ENCODE results near the gene CYB5RL.
"Not testable (repeated sequence)": the region's sequence is repeated elsewhere in the genome, so short reads cannot be mapped to it uniquely, and the experiment has no call there.

Gene CYB5RL

GRCh38 chr1:54225378-54225777, 25.5 kb upstream of the CYB5RL start:
- no peak for DNase-seq

DNA sequence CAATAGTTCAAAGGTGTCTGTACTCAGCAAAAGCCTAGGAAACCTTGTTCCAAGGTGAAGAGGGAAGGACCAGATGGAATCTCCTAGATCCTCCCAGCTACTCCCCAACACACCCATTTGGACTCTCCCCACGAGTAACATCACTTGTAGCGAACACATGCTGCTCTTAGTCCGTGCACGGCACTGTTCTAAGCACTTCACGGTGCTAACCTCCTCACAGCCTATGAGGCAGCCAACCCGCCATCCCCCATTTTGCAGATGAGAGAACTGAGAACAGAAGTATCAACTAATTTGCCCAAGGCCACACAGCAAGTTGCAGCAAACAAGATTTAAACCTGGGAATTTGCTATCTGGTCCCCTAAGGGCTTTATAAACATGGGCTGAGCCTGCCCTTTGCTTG, 24.4 kb upstream of the CYB5RL start:
- DNase-seq = no peak

GRCh38 chr1:54223441-54224202, 23.8 kb upstream of the CYB5RL start:
- DNase-seq = no peak

- DNase-seq = no peak
Measured at GRCh38 chr1:54222711-54223110, 22.9 kb upstream of the CYB5RL start.

GRCh38 chr1:54221867-54222484, 22.1 kb upstream of the CYB5RL start:
- no peak for DNase-seq

- no peak for DNase-seq
Measured at GRCh38 chr1:54221113-54221834, 21.4 kb upstream of the CYB5RL start.

- DNase-seq = no peak
Measured at GRCh38 chr1:54220004-54220811, 20.4 kb upstream of the CYB5RL start.

DNA sequence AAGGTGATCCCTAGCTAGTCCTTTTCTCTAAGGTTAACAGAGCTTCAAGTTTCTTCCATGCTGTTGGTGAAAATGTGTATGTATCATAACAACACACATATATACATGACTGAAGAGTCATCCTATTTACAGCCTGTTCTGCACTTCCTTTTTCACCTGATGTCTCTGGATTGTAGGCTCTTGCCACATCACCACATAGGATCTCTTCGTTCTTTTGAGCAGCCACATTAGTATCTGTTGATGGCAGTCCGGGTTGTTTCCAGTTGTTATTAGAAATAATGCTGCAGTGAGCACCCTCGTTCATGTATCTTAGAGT, 19.8 kb upstream of the CYB5RL start:
- DNase-seq = no peak

DNA sequence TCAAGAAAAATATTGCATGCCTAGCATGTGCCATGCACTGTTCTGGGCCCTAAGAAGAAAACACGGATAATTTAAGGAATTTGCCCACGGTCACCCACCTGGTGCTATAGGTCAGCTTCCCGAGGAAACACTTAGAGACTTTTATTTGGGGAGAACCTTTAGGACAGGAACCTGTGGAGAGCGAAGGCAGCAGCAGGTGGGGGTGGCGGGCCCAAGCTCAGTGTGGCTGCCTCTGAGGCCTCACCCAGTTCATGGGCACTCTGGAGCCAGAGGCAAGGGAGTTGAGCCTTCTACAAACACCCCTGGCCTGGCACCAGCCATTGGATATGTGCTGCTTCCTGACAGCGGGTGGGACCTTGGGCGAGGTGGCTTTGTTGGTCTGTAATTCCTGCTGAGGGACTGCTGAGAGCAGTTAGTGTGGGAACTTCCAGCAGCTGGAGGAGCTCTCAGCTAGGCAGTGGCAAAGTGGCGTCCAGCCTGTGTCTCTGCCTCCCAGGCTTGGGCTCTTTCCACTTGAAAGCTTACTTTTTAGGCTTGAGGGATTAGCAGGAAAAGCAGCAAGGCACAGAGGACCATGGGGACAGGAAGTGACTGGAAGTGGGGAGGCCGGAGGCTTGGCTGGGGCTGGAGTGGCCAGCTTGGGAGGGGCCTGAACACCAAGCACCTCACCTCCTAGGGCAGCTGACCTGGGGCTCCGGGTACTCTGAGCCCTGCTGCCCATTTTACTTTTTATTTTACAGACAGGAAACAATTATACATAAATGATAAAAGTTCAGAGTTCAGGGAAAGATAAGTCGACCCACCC, 19.3 kb upstream of the CYB5RL start:
- DNase-seq = no peak

GRCh38 chr1:54215523-54215922, 15.7 kb upstream of the CYB5RL start:
- DNase-seq = no peak

DNA sequence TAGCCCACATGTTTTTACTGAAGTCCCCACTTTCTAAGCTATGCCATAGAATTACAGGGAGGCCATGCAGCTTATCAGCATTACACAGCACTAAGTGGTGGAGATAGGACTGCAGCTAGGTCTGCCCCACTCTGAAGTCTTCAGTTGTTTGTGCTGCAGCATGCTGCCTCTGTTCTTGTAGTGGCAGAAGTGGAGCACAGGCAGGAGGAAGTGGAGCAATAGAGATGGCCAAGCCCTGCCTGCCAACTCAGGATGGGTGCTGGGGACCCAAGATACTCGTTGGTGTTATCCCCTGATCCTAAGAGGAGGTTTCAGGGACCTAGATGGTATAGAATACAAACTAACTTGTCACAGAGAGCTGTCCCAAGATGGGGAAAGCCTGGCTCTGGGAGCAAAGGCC, 13.0 kb upstream of the CYB5RL start:
- DNase-seq = no peak

- not testable (repeated sequence) for DNase-seq
Measured at GRCh38 chr1:54207896-54208295, 8.1 kb upstream of the CYB5RL start.

DNA sequence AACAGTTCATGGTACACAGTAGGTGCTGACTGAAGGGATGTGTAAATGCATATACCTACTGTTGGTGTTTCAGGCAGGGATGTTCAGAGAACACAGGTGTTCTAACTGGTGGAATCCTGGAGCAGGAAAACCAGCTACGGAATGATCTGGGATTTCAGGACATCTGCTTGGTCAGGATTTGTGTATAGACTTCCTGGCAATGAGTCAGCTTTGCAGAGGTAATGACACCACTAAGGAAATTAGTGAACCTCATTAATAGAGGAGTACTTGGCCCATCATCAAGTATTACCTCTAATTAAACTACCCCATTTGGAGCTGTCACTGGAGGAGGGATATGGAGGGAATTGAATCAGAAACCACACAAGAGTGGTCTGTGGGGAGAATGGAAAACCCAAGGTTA, 7.5 kb upstream of the CYB5RL start:
- DNase-seq = no peak

GRCh38 chr1:54204199-54204598, 4.4 kb upstream of the CYB5RL start:
- no peak for DNase-seq

DNA sequence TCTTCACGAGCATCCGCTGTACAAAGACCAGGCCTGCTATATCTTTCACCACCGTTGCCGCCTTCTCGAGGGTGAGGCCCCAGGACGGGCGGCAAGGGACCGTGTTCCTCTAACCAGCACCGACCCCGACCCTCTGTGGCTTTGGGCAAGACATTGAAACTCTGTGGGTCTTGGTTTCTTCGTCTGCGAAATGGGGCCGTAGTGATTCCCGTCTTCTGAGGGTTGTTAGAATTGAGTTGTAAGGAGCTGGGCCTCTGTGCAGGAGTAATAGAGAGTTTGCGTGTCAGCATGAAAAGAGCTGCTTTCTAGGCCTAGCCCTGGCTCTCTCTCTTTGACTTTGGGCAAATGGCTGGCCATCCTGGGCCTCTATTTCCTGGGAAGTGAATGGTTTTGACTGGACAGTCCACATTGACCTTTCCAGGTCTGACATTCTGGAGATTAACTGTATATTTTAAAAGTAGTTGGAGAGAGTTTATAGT, 728 bp upstream of the CYB5RL start:
- DNase-seq = peak; percentile 20

GRCh38 chr1:54199151-54199764, 572 bp downstream of the CYB5RL start:
- DNase-seq = no peak

DNA sequence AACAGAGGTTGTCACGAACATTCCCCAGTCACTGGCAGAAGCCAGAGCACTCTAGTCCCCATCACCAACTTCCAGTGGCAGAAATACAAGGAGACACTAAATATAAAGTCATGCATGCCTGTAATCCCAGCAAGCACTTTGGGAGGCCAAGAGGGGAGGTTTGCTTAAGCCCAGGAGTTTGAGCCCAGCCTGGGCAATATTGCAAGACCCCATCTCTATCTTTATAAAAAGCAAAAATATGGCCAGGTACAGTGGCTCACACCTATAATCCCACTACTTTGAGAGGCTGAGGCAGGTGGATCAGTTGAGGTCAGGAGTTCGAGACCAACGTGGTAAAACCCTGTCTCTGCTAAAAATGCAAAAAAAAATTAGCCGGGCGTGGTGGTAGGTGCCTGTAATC, 6.4 kb downstream of the CYB5RL start:
- DNase-seq = no peak

- DNase-seq = no peak
Measured at GRCh38 chr1:54191525-54191924, 8.3 kb downstream of the CYB5RL start.

- no peak for DNase-seq
Measured at GRCh38 chr1:54190526-54190925, 9.3 kb downstream of the CYB5RL start.

- DNase-seq = no peak
Measured at GRCh38 chr1:54188291-54188690, 11.5 kb downstream of the CYB5RL start.

- no peak for DNase-seq
Measured at GRCh38 chr1:54186056-54186455, 13.8 kb downstream of the CYB5RL start.

Data from stimulated activated CD4-positive, alpha-beta T cell treated with anti-CD3 and anti-CD28 coated beads, Interleukin-4, amount 100 ng/mL, for 24 hours (primary cell).